ENCODE measurements around the gene RTN1. TPM values are rescaled to one million over a fixed set of nuclear protein-coding genes. Genes with fewer than 3 reads are reported as not detected.

Gene RTN1
- total RNA-seq, 2 experiments from 2014 or later = 0.14 TPM; not detected in 1

DNA sequence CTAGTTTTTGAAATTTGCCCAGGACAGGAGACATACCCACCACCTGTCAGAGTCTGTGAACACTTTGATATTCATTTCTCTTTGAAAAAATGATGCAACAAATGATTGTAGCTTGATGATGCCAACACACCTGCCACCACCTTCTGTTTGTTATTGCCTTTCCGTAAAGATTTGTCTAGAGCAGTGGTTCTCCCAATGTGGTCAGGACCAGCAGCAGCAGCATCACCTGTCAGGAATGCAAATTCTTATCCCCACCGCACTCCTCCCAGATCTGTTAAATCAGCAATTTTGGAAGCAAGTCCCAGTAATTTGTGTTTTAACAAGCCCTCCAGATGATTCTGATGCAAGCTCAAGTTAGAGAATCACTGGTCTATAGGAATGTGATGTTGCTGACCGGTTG, 303.9 kb downstream of the RTN1 start:
- H3K4me1 ChIP-seq (ENCODE audit: insufficient read depth, low read length) = no peaks in the 10 kb centered on the region
- H3K9me3 ChIP-seq (ENCODE audit: control insufficient read depth in 1 of 2, insufficient read depth in 1 of 2, low read length in 2 of 2) = no peaks in the 10 kb centered on the region
- H3K36me3 Mint-ChIP-seq (ENCODE audit: low read depth) = no peaks in the 10 kb centered on the region
- TF ChIP-seq, protein P1, sequence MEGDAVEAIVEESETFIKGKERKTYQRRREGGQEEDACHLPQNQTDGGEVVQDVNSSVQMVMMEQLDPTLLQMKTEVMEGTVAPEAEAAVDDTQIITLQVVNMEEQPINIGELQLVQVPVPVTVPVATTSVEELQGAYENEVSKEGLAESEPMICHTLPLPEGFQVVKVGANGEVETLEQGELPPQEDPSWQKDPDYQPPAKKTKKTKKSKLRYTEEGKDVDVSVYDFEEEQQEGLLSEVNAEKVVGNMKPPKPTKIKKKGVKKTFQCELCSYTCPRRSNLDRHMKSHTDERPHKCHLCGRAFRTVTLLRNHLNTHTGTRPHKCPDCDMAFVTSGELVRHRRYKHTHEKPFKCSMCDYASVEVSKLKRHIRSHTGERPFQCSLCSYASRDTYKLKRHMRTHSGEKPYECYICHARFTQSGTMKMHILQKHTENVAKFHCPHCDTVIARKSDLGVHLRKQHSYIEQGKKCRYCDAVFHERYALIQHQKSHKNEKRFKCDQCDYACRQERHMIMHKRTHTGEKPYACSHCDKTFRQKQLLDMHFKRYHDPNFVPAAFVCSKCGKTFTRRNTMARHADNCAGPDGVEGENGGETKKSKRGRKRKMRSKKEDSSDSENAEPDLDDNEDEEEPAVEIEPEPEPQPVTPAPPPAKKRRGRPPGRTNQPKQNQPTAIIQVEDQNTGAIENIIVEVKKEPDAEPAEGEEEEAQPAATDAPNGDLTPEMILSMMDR (IDR thresholded peaks at IDR 0.05) = no peak
- no peaks in the 10 kb centered on the region for H3K9me3 Mint-ChIP-seq
- ChIA-PET CTCF (interaction anchor here (2.0 kb wide), 1 partner anchor 10 kb away, joined by 10 read pairs; the partner anchor contains the start of gene CCDC175), POLR2A (no interaction called here)
- intact Hi-C loops (cut with DNase I, micrococcal nuclease) = no loop called here
- no peak overlapping the region for H3K27ac Mint-ChIP-seq
- H3K27ac ChIP-seq (ENCODE audit: low read depth in 1 of 2, low read length in 2 of 2) = no peak overlapping the region
- no peaks in the 10 kb centered on the region for H3K36me3 ChIP-seq (ENCODE audit: insufficient read depth, low read length)
- ATAC-seq (ENCODE audit: poor library complexity) (no peak), DNase-seq (no peak)
- no peaks in the 10 kb centered on the region for H3K4me1 Mint-ChIP-seq (ENCODE audit: low read depth)
- peaks cover 0 to 20% of the 10 kb centered on the region in 2 experiments for H3K27me3 ChIP-seq (ENCODE audit: control insufficient read depth in 1 of 2, insufficient read depth in 2 of 2, low read length in 2 of 2)
- H3K4me3 Mint-ChIP-seq = no peak overlapping the region
- H3K4me3 ChIP-seq (ENCODE audit: low read length) = no peak overlapping the region
- H3K27me3 Mint-ChIP-seq = peaks cover 37% of the 10 kb centered on the region

DNA sequence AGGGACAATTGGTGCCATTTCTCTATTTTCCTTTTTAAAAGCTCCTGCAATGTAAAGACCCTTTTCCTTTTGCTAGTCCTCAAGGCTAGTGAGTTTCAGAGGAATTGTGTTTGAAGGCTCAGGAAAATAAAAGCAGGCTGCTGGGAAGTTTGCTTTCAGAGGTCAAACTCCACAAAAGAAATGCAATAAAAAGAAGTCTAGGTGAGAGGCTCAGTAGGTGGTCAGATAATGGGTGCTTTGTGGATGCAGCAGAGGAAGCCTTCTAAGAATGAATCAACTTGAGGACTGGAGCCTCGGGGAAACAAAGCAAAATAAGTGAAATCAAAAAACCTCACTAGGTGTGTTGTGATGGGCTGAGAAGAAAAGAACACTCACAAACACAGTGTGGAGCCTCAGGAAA, 304.3 kb downstream of the RTN1 start:
- no peaks in the 10 kb centered on the region for H3K36me3 ChIP-seq (ENCODE audit: insufficient read depth, low read length)
- CTCF ChIA-PET = interaction anchor here (2.0 kb wide), 1 partner anchor 11 kb away, joined by 10 read pairs; the partner anchor contains the start of gene CCDC175
- Mint-ChIP-seq H3K4me3 (no peak overlapping the region), H3K27me3 (peaks cover 37% of the 10 kb centered on the region), H3K9me3 (no peaks in the 10 kb centered on the region), H3K27ac (no peak overlapping the region), H3K36me3 (ENCODE audit: low read depth) (no peaks in the 10 kb centered on the region), H3K4me1 (ENCODE audit: low read depth) (no peaks in the 10 kb centered on the region)
- TF ChIP-seq, protein P1 (IDR thresholded peaks at IDR 0.05) = no peak
- H3K27ac ChIP-seq (ENCODE audit: low read depth in 1 of 2, low read length in 2 of 2) = no peak overlapping the region
- no peak for DNase-seq
- peaks cover 0 to 20% of the 10 kb centered on the region in 2 experiments for H3K27me3 ChIP-seq (ENCODE audit: control insufficient read depth in 1 of 2, insufficient read depth in 2 of 2, low read length in 2 of 2)
- no peaks in the 10 kb centered on the region for H3K9me3 ChIP-seq (ENCODE audit: control insufficient read depth in 1 of 2, insufficient read depth in 1 of 2, low read length in 2 of 2)
- POLR2A ChIA-PET = no interaction called here
- intact Hi-C loops (cut with DNase I, micrococcal nuclease) = no loop called here
- no peak for ATAC-seq (ENCODE audit: poor library complexity)
- H3K4me1 ChIP-seq (ENCODE audit: insufficient read depth, low read length) = no peaks in the 10 kb centered on the region
- no peak overlapping the region for H3K4me3 ChIP-seq (ENCODE audit: low read length)

DNA sequence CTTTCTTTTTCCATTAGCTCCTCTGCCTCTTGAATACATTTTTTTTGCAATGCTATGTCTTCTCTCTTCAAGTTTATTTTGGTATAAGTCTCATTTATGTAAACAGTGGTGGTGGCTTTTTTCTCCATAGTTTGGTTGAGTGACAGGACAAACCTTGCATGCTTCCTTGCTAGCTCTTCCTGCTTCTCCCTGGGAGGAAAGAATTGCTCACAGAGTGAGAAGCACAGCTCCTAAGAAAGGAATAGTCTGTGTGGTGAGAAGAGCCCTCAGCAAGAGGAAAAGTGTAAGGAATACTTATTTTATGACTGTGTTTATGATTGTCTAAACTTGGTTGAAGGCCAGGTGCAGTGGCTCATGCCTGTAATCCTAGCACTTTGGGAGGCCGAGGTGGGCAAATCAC, 305.5 kb downstream of the RTN1 start:
- Mint-ChIP-seq H3K4me1 (ENCODE audit: low read depth) (no peaks in the 10 kb centered on the region), H3K27me3 (peaks cover 33% of the 10 kb centered on the region)
- POLR2A ChIA-PET = no interaction called here

More for the DNA sequence above, 305.5 kb downstream of the RTN1 start:
- Histone ChIP-seq H3K4me1 (ENCODE audit: insufficient read depth, low read length) (no peaks in the 10 kb centered on the region), H3K4me3 (ENCODE audit: low read length) (no peak overlapping the region), H3K36me3 (ENCODE audit: insufficient read depth, low read length) (no peaks in the 10 kb centered on the region), H3K27ac (ENCODE audit: low read depth in 1 of 2, low read length in 2 of 2) (no peak overlapping the region), H3K27me3 (ENCODE audit: control insufficient read depth in 1 of 2, insufficient read depth in 2 of 2, low read length in 2 of 2) (peaks cover 0 to 20% of the 10 kb centered on the region in 2 experiments), H3K9me3 (ENCODE audit: control insufficient read depth in 1 of 2, insufficient read depth in 1 of 2, low read length in 2 of 2) (no peaks in the 10 kb centered on the region)
- Mint-ChIP-seq H3K4me3 (no peak overlapping the region), H3K9me3 (no peaks in the 10 kb centered on the region), H3K27ac (no peak overlapping the region), H3K36me3 (ENCODE audit: low read depth) (no peaks in the 10 kb centered on the region)
- TF ChIP-seq, protein P1 (IDR thresholded peaks at IDR 0.05) = no peak
- intact Hi-C loops (cut with DNase I, micrococcal nuclease) = no loop called here
- DNase-seq (no peak), ATAC-seq (ENCODE audit: poor library complexity) (no peak)
- CTCF ChIA-PET = interaction anchor here (2.0 kb wide), 1 partner anchor 12 kb away, joined by 10 read pairs; the partner anchor contains the start of gene CCDC175
